NCI-H2196 treated with DMSO at 0.1 percent for 48 hours (cell line): ENCODE measurements around the gene METTL3.

Experiments used
- DNase-seq: peaks from one replicate; lab custom pipeline; 2025; ENCODE audit not compliant: unreplicated experiment; lab: John Stamatoyannopoulos, UW

The METTL3 gene

GRCh38 chr14:21527318-21527679, 16.2 kb upstream of the METTL3 start:
- no peak for DNase-seq

- DNase-seq: no peak
These were observed 15.7 kb upstream of the METTL3 start for GRCh38 chr14:21526672-21527317.

GRCh38 chr14:21525962-21526671, 15.0 kb upstream of the METTL3 start, which contains the start of gene SALL2:
Gene SALL2 (minus strand): TSS chr14:21526346. CDS start chr14:21526127, 219 bp downstream.
- DNase-seq: peak; percentile 87

DNA sequence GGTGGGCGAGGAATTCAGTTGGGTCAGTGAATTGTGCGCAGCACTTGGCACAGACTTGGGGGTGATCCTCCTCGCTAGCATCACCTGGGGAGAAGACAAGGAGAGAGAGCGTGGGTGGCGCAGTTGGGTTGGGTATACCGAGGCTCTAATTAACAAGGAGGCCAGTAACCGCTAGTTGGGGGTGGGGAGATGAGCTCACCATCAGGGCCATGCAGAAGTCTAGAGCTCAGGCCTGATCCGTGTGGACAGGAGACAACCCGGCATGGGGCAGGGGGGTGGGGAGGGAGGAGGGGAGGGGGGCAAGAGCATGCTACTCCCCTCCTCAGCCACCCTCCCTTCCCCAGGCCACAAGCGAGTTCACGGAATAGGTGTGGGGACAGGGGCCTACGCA, 14.4 kb upstream of the METTL3 start:
- DNase-seq: peak; percentile 13

GRCh38 chr14:21524575-21525490, 13.7 kb upstream of the METTL3 start:
- no peak for DNase-seq

DNA sequence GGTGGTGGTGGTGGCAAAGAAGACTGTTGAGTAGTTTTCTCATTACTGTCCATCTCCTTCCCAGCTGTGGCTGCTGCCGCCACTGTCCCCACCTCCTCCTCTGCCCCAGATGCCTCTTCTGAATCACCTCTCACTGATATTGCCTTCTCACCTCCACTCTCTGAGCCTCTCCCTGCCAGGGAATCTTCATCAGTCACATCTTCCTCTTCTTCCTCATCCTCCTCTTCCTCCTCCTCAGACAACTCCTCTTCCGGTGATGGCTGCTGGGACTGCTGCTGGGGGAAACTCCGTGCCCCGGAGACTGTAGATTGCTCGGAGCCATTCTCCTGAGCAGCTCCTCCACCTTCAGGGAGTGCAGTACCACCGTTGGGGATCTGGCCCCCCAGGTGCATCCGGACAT, 12.1 kb upstream of the METTL3 start:
- no peak for DNase-seq

DNA sequence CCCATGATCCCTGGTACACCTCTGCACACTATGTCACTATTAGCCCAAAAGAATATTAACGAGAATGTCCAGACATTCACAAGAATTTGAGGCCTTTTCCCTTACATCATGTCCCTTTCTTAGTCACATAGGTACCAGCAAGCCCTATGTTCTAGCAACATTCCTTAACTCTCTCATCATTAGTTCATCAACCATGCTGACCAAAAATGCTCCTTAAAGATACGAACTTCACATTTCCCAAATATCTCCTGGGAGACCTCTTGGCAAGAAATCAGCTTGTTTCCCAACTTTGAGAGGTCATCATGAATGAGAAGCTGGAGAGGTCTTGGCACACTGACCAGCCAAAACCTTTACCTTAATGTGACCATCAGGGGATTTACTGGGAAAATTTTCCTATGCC, 10.4 kb upstream of the METTL3 start:
- DNase-seq: no peak

GRCh38 chr14:21520767-21521166, 9.6 kb upstream of the METTL3 start:
- no peak for DNase-seq

- no peak for DNase-seq
These were observed 7.6 kb upstream of the METTL3 start for GRCh38 chr14:21518725-21519124.

DNA sequence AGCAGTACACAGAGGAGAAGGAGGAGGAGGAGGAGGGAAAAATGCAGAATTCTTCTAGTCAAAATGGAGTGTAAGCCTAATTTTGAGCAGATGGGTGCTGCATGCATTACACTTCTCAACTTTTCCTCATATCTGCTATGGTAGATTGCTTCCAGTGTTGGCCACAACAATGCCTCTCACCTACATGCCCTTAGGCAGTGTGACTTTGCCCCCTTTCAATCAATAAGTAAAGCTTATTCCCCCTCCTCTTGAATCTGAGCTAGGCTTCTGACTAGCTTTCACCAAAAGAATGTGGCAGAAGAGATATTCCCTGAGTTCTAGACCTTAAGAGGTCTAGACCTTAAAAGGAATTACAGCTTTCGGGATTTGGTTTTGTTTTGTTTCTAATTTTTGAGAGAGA, 3.2 kb upstream of the METTL3 start:
- no peak for DNase-seq

- DNase-seq: no peak
These were observed 1.6 kb downstream of the METTL3 start for GRCh38 chr14:21509432-21510143.

GRCh38 chr14:21506557-21506956, 4.6 kb downstream of the METTL3 start:
- DNase-seq: no peak

DNA sequence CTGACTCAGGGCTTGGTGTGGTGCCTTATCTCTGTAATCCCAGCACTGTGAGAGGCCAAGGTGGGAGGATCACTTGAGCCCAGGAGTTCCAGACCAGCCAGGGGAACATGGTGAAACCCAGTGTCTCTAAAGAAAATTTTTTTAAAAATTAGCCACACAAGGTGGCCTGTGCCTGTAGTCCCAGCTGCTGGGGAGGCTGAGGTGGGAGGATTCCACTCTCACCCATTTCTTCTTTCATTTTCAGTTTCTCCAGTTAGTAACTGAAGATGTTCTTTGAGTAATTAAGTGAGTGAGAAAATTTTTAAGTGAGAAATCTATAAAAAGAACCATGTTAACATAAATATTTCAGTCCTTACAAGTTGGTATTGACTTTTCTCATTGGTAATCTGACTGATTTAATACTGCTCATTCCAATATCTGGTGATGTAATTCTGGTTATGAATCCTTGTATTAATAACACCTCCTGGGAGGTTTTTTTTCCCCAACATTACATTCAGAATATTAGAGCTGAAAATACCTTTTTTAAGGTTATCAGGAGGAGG, 6.1 kb downstream of the METTL3 start:
- DNase-seq: no peak

DNA sequence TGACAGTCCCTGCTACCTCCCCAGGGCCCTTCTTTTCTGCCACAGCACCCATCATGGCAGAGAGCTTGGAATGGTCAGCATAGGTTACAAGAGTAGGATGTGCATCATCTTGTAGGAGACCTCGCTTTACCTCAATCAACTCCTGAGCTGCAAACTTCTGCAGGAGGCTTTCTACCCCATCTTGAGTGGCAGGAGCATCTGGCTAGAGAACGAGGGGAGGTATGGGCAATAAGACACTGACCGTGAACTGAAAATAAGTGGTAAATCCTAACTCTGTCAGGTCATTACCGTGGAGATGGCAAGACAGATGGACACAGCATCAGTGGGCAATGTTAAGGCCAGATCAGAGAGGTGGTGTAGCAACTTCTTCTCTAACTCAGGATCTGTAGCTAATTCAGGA, 7.8 kb downstream of the METTL3 start:
- no peak for DNase-seq

DNA sequence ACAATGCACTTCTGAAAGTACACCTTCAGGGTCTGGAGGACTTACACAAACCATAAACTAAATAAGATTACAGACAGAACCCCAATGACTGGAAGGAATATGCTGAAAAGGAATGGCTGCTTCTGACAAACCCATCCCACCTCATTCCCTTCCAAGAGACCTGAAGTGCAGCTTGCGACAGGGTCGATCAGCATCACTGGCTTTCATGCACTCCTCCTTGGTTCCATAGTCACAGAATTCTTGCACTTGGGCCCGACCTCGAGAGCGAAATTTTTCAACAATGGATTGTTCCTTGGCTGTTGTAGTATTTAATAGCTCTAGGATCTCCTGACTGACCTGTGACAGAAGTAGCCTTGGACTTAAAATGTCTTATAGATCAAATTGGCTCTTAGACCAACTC, 9.6 kb downstream of the METTL3 start:
- no peak for DNase-seq

DNA sequence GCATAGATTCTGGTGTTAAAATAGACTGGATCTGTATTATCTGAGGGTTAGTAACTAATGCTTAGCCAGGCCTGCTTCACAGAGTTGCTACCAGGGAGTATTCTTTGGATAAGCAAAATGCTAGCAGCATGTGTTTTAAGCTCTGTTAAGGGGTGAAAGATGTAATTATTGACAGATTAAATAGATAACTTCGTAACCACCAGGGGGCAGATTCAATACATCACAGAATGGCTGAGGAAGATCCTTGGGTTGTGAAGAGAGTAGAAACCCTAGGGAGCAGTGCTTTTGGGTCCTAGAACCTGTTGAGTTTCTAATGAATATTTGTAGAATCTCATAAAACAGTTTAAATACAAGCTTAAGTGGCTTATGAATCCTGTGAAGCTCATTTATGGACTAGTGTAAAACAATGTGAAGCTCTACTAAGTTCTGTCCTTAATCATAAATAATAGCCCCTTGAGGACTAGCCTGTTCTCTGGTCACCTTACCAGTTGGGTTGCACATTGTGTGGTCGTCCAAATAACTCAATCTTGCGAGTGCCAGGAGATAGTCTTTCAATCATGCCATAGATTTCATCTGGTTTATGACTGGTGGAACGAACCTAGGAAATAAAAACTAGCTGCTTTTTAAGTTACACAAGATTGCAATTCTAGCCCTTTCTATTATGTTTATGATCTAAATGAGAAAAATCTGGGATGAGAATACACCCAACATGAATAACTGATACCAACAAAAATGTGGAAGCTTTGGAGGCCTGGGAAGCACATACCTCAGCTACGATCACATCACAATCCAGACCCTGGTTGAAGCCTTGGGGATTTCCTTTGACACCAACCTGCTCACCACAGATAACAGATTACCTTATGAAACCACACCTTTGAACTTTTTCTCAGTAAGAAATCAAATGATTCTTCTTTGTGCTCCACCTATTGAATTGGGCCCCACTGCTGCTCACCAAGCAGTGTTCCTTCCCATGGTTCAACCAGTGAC, 12.3 kb downstream of the METTL3 start:
- peak; percentile 45 for DNase-seq

GRCh38 chr14:21496453-21496852, 14.7 kb downstream of the METTL3 start:
- peak; percentile 9 for DNase-seq

DNA sequence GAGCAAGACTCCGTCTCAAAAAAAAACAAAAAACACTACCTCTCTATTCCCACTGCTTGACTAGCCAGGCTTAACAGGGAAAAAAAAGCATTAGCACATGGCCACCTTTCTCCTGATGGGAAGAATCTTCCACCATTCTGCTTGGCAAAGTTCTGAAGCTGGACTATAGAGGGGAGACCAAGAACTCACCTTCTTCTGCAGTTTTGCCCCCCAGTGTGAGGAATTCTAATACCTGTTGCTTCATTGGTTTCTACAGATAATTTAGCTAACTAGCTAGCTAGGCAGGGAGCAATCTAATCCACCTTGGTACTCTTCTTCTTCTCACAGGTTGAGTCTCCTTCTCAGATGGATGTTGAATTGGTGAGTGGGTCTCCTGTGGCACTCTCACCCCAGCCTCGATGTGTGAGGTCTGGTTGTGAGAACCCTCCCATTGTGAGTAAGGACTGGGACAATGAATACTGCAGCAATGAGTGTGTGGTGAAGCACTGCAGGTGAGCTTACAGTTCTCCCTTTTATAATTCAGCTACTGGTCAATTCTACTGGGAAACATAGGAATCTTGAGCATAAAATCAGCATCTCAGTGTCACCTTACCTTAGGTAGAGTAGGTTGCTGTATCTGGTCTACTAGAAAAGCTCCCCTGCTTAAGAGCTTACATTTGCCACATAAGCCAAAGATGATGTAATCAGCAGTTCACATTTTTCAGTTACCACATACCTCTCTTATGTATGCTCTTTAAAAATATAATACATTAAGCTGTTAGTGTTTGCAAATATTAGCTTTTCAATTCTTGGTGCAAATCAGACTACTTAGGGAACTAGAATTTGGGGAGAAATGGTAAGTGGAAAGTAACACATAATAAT, 16.0 kb downstream of the METTL3 start:
- DNase-seq: no peak

- no peak for DNase-seq
These were observed 24.5 kb downstream of the METTL3 start for GRCh38 chr14:21486640-21487087.
